HG02623 (cell line): Measurements from ENCODE around the gene MYBPH.

Source experiments
- ATAC-seq: cut with Tn5 transposase; IDR thresholded peaks from one replicate; pipeline ENCODE4 v1.9.1; 2021; ENCODE audit warnings: moderate library complexity; ENCODE audit not compliant: unreplicated experiment

Gene MYBPH

GRCh38 chr1:203150511-203151297, 24.9 kb downstream of the MYBPH start:
- no peak for ATAC-seq

DNA sequence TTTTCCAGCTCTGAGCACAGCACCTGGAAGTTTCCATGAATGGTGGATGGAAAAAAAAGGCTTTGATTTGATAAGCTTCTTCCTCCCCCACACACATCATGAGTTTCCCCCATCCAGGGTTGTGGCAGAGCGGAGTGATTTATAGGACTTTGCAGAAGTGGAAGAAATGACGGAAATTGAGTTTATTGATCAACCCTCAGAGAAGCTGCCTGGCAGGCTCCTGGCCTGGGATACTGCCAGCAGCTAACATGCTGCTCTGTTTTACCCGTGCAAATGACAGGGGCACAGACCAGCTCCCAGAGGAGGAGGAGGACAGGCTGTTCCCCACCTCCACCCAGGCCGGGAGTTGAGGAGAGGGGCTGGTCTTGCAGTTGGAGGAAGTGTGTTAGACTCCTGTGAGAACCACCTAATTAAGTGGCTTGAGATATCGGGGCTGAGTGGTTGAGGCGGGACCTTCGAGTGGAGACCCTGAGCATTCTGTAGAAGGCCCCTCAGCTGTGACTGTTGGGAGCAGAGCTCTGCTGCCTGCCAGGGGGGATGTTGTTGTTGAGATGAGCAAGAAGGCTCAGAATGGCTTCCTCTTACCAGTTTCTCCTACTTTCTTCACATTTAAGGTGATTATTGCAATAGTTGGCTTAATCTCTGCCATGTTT, 26.3 kb downstream of the MYBPH start:
- no peak for ATAC-seq

- ATAC-seq, result no peak
Measured at GRCh38 chr1:203148579-203148978, 27.0 kb downstream of the MYBPH start.

- no peak for ATAC-seq
Measured at GRCh38 chr1:203148127-203148526, 27.5 kb downstream of the MYBPH start.

- ATAC-seq, result no peak
Measured at GRCh38 chr1:203147376-203147775, 28.2 kb downstream of the MYBPH start.

DNA sequence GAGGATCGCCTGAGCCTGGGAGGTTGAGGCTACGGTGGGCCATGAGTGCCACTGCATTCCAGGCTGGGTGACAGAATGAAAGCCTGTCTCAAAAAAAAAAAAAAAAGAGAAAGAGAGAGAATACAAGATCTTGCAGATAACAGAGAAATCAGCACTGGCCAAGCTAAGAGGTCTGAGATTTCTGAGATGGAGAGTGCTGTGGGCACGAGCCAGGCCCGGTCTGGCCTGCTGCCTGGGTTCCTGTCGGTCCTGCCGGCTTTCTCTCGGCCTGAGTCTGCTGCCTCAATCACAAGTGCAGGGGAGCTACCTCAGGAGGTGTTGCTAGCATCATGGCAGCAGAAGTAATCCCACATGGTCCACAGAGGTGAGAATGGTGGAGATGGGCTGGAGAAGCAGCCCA, 29.1 kb downstream of the MYBPH start:
- ATAC-seq, result no peak

GRCh38 chr1:203146042-203146369, 29.6 kb downstream of the MYBPH start:
- ATAC-seq, result no peak

GRCh38 chr1:203145321-203146041, 30.1 kb downstream of the MYBPH start:
- no peak for ATAC-seq

- no peak for ATAC-seq
Measured at GRCh38 chr1:203144661-203145060, 31.0 kb downstream of the MYBPH start.

- no peak for ATAC-seq
Measured at GRCh38 chr1:203143641-203144040, 32.0 kb downstream of the MYBPH start.

- ATAC-seq, result no peak
Measured at GRCh38 chr1:203142684-203143408, 32.8 kb downstream of the MYBPH start.

GRCh38 chr1:203142124-203142523, 33.5 kb downstream of the MYBPH start:
- no peak for ATAC-seq

DNA sequence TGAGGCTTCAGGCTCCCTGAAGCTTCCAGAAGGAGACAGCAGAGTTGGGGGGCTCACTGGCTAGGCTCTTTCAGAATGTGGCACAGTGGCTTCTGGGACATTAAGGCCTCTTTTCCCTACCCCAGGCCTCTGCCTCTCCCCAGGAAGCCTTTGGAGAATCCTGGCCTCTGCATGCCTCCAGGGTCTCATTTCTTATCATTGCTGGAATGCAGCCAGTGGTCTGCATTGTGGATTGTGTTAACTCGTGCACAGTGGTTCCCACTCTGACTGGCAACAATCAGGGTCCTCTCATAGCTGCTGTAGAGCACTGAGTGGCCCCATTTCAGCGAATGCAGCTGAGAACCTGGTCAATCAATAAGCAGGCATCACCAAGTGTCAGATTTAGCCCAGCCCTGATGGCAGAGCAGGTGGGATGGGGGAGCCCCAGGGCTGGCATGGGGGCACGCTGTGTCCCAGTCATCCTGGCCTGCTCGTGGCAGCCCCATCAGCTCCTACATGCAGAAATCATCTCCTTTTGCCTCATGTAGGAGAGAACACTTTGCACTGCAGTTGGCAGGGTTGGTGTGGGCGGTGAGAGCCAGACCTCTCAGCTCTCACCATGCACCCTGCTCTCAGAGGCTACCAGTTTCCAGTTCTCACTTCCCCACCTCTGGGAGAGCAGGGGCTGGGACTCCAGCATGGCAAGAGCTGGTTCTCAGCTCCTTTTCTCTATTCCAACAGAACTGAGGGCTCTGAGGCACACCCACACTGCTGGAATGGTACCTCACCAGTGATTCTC, 34.7 kb downstream of the MYBPH start:
- ATAC-seq, result no peak

GRCh38 chr1:203139976-203140475, 35.6 kb downstream of the MYBPH start:
- ATAC-seq, result no peak

GRCh38 chr1:203138066-203138465, 37.6 kb downstream of the MYBPH start:
- ATAC-seq, result no peak

- no peak for ATAC-seq
Measured at GRCh38 chr1:203137324-203137723, 38.3 kb downstream of the MYBPH start.

DNA sequence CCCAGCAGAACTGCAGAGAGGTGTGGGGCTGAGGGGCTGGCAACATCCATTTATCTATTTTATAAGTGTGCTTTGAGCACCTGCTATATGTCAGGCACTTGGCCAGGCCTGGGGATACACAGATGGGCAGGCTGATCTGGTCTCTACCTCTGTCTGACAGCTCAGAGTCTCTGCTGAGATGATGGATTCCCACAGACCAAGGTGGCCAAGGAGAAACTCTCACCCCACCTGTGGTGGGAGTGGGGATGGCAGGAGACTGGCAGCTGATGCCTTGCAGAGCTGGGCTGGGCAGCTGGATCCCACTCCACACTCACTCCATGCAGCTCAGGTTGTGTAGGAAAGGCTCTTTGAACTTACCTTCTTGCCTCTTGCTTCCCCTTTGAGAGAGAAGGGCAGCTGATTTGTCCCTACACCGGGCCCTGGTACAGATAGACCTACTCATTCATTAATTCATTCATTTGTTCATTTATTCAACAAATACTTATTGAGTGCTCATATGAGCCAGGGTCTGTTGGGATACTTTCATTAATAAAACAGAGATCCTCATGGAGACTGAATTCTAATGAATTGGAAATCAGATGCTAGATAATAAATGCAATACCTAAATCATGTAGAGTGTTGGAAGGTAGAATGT, 39.1 kb downstream of the MYBPH start:
- no peak for ATAC-seq

GRCh38 chr1:203135636-203136305, 39.9 kb downstream of the MYBPH start:
- no peak for ATAC-seq

DNA sequence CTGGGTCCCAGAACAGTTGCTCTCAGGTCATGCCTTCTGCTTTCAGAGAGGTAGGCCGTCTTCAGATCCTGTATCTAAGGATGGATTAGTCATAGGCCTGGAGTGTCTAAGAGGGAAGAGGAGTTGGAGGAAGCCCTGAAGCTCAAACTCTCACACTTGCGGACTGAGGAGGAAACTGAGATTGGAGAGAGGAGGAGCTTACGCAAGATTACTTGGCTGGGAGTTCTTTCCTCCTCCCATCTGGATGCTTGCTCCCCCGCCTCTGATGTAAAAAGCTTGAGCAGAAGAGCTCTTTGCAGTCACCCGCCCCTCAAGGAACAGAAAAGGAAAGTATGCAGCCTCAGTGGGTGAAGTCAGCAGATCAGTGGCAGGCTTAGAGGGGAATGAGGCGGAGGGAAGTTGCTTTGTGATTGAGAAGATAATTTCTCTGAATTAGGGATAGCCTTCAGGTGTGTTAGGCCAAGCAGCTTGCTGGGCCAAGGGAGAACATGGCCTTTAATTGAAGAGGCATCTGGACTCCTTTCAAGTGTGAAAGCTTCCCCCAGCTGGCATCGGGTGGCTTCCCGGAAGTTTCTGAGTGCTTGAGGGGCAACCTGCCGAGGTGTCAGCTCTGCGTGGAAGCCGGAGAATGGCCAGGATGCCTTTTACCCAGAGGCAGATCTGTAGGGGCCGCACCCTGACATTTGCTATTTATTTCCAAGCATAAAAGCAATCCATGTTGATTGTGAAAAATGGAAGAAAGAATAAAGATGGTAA, 41.5 kb downstream of the MYBPH start:
- ATAC-seq, result no peak
